HG03095 (cell line): Measurements from ENCODE around the gene SMIM15.
"Not testable (repeated sequence)": the region's sequence is repeated elsewhere in the genome, so short reads cannot be mapped to it uniquely, and the experiment has no call there.

ENCODE experiments used
- ATAC-seq: cut with Tn5 transposase; IDR thresholded peaks from one replicate; pipeline ENCODE4 v1.9.1; 2021; ENCODE audit warnings: moderate library complexity; ENCODE audit not compliant: unreplicated experiment

Gene SMIM15, protein sequence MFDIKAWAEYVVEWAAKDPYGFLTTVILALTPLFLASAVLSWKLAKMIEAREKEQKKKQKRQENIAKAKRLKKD

GRCh38 chr5:61162010-61162831 lies at the start of gene SMIM15:
TSS of gene SMIM15 (minus strand) at chr5:61162468. CDS start at chr5:61160171, 2,297 bp downstream.
- ATAC-seq = peak; percentile 98

GRCh38 chr5:61207884-61208283 lies 45.6 kb upstream of the SMIM15 start:
- no peak for ATAC-seq

GRCh38 chr5:61205013-61205412 lies 42.7 kb upstream of the SMIM15 start:
- ATAC-seq = no peak

DNA sequence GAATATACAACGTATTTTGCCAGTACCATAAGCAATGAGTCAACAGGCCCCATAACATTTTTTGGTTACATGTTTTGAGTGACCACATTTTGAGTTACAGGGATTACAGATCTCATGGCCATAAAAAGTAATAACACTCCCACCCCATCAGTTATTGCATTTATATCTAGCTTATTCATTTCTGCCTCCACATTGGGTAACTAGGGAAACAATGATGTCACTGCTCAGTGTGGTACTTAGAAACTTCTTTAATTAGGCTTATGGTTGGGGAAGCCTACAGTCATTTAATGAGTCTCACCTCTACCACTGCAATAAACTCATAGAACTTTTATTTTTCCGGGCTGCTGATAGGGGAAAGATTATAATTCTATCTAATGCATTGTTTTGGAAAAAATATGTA lies 39.9 kb upstream of the SMIM15 start:
- ATAC-seq = no peak

- ATAC-seq = no peak
Observed at GRCh38 chr5:61200582-61201155, 38.4 kb upstream of the SMIM15 start.

- ATAC-seq = no peak
Observed at GRCh38 chr5:61198606-61199005, 36.3 kb upstream of the SMIM15 start.

GRCh38 chr5:61187826-61188225 lies 25.6 kb upstream of the SMIM15 start:
- ATAC-seq = not testable (repeated sequence)

- ATAC-seq = not testable (repeated sequence)
Observed at GRCh38 chr5:61187352-61187751, 25.1 kb upstream of the SMIM15 start.

DNA sequence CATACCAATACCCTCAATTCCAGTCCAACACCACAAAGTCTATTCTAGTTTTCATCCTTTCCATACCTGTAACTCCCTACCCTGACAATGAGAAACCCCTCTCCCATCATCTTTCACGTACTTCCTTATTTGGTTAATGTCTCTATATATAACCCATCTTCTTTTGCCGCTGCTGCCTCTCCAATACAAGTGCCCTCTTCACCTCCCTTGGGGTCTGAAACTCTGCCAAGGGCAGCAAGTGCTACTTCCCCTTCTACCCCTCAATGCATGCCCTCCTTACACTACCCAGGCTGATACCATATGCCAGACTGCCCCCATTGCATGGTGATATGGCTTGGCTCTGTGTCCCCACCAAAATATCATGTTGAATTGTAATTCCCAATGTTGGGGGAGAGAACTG lies 24.4 kb upstream of the SMIM15 start:
- no peak for ATAC-seq

GRCh38 chr5:61184708-61185107 lies 22.4 kb upstream of the SMIM15 start:
- ATAC-seq = no peak

- ATAC-seq = no peak
Observed at GRCh38 chr5:61183538-61183937, 21.3 kb upstream of the SMIM15 start.

DNA sequence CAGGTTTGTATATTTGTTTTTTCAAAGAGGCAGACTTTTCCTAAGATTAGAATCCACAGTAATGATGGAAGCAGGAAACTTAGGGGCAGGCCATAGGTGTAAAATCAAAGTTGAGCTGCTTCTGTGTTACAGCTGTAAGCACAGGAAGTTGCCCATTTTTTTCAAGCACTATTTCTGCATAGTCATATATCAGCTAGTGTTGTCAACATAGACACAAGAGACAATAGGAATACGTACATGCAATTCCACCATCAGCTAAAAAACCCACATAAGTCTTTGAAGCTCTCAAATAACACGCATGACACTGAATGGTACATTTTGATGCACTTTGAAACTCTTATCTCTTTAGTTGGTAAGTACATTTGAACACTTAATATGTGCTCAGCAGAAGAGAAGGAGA lies 20.2 kb upstream of the SMIM15 start:
- no peak for ATAC-seq

DNA sequence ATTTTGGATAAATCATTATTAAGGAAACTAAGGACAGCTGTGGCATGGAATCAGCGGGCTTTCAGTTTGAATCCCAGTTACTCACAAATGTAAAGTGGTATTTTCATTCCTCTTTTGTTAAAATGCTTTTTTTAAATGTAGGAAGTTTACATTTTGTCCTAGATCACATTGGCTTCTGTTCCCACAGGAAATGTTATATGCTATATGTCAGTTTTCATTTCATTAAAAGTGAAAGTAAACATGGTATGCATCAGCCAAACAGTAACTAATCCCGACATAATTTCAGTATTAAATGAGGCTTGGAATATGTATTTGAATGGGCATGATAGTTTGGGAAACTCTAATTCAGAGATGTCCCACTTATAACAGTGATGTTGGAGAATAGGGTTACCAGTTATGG lies 18.6 kb upstream of the SMIM15 start:
- ATAC-seq = no peak

GRCh38 chr5:61178702-61179101 lies 16.4 kb upstream of the SMIM15 start:
- ATAC-seq = no peak

- ATAC-seq = peak; percentile 78
Observed at GRCh38 chr5:61177716-61178115, 15.4 kb upstream of the SMIM15 start.

DNA sequence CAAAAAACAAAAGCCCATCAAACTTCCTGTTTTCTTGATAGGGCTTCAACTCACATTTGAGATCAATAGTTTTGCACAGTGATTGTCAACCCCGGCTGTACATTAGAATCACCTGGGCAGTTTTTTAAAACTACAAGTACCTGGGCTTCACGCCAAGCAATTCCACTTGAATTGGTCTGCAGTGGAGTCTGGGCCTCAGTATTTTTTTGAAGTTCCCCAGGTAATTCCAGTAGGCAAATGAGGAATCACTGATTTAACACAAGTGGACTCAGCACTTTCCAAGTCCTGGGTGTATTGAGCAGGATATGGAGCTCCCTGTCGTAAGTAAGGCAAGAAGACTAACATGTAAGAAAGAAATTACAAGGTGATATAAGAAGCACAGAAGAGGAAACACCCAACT lies 14.8 kb upstream of the SMIM15 start:
- ATAC-seq = peak; percentile 11

- ATAC-seq = no peak
Observed at GRCh38 chr5:61176631-61177030, 14.4 kb upstream of the SMIM15 start.

- no peak for ATAC-seq
Observed at GRCh38 chr5:61171479-61171878, 9.2 kb upstream of the SMIM15 start.

DNA sequence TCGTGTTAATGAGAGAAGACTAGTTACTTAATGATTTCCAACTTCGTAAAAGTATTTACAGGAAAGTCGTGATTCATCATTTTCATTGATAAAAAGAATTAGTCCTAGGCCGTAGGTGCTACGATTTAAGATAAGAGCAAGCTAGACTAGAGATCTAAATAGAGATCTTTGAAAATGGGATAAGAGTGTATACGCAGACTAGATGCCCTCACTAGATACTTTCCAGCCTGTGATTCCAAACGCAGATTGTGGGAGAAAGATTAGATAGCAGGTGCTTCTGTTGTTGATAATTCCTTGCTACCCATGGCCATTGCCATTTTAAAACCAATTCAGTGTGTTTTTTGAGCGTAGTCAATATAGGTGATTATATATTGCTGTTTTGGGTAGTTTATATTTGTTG lies 6.7 kb upstream of the SMIM15 start:
- ATAC-seq = no peak

- ATAC-seq = no peak
Observed at GRCh38 chr5:61167382-61167781, 5.1 kb upstream of the SMIM15 start.

- no peak for ATAC-seq
Observed at GRCh38 chr5:61163905-61164304, 1.6 kb upstream of the SMIM15 start.

DNA sequence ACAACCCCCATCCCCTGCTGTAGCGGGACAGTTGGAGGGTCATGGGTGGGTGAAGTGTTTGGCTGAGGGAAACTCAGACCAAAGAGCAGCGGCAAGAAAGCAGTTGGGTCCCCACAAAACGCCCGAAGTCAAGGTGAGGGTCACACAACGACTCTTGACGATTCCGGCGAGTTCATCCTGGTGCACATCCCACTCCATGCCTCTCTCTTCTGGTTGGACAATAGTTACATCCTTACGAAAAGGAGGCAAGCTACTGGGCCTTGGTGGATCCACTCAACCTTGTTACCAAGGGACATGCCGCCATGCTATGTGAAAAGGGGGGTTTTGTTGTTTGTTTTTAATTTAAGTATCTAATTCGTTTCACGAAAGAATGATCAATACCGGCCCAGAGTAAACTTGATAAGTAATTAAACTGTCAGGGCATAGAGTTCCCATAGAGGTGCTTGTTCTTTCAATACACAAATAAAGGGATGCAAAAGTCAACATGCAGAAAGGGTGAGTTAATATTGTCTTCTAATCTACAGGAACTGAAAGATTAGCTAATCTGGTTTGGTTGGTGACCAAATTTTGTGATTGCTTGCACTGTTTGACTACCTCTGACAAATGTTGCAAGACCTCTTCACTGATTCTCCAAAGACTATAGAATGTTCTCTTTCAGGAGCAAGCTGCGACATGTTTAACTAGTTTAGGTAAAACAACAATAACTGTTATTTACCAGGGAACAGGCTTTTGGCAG lies 732 bp upstream of the SMIM15 start:
- no peak for ATAC-seq
